HepG2 (cell line): ENCODE data around the gene DQX1. TPM values are rescaled to one million over a fixed set of nuclear protein-coding genes. Genes with fewer than 3 reads are reported as not detected.
A peak's percentile ranks its signal among the peaks of the same experiment; 100 is the strongest.

ENCODE experiments used
- GATAD1 ChIP-seq: IDR thresholded peaks from 2 replicates; pipeline ENCODE4 v1.6.1; 2016; ENCODE audit warnings: missing genetic modification reagents, missing compliant biosample characterization
- HMG20A ChIP-seq: IDR thresholded peaks from 2 replicates; pipeline ENCODE4 v1.6.1; 2016; ENCODE audit warnings: borderline replicate concordance
- KLF15 ChIP-seq: sonication (generic); formaldehyde crosslinking; IDR thresholded peaks from 2 replicates; pipeline ENCODE4 v1.8.1; 2023; ENCODE audit warnings: borderline replicate concordance, mild to moderate bottlenecking, inconsistent platforms, missing genetic modification reagents, mixed read lengths
- KMT2A ChIP-seq: sonication (generic); formaldehyde crosslinking; IDR thresholded peaks from 2 replicates; pipeline ENCODE4 v1.4.0; 2020; ENCODE audit warnings: missing genetic modification reagents
- RFX5 ChIP-seq: IDR thresholded peaks from 2 replicates; pipeline ENCODE4 v1.6.1; 2011; ENCODE audit warnings: low read depth, low read length, improper control_type of control experiment
- STAT5B ChIP-seq: sonication (generic); formaldehyde crosslinking; IDR thresholded peaks from 2 replicates; pipeline ENCODE4 v1.4.0; 2020; ENCODE audit warnings: missing genetic modification reagents
- TGIF2 ChIP-seq: IDR thresholded peaks from 2 replicates; pipeline ENCODE4 v1.6.1; 2016; ENCODE audit warnings: control low read depth, missing compliant biosample characterization
- TOPORS ChIP-seq: sonication (generic); formaldehyde crosslinking; IDR thresholded peaks from 2 replicates; pipeline ENCODE4 v1.8.0; 2023; ENCODE audit warnings: mild to moderate bottlenecking, missing genetic modification reagents
- ZNF232 ChIP-seq: sonication (generic); formaldehyde crosslinking; IDR thresholded peaks from 2 replicates; pipeline ENCODE4 v1.4.0; 2020; ENCODE audit warnings: missing genetic modification reagents, borderline replicate concordance
- ZNF550 ChIP-seq: sonication (generic); formaldehyde crosslinking; IDR thresholded peaks from 2 replicates; pipeline ENCODE4 v1.4.0; 2020; ENCODE audit warnings: mild to moderate bottlenecking, missing genetic modification reagents, borderline replicate concordance
- ZNF713 ChIP-seq: sonication (generic); formaldehyde crosslinking; IDR thresholded peaks from 2 replicates; pipeline ENCODE4 v1.4.0; 2020; ENCODE audit warnings: mild to moderate bottlenecking, missing genetic modification reagents
- ZZZ3 ChIP-seq: sonication (generic); formaldehyde crosslinking; IDR thresholded peaks from 2 replicates; pipeline ENCODE4 v1.4.0; 2020; ENCODE audit warnings: missing genetic modification reagents, mild to moderate bottlenecking, borderline replicate concordance
- polyA plus RNA-seq, 8 experiments: library from polyadenylated mRNA; depleted of rRNA in 3 of 8; stranded (reverse) in 7 of 8; unstranded in 1 of 8; fragments of >200 nt; fragmentation: Illumina TruSeq in 4 of 8; extraction: Trizol in 4 of 8; gene quantifications; 2 replicates each; pipeline versions ENCODE4 v1.2.1 to v1.2.3, GENCODE V29; 2011 to 2016; ENCODE audit warnings: low read depth in 4 of 8, missing spikeins in 1 of 8, mixed read lengths in 1 of 8; ENCODE audit not compliant: insufficient read depth in 1 of 8
- total RNA-seq, 5 experiments: library from RNA; depleted of rRNA; stranded (reverse); fragments of >200 nt; fragmentation: Illumina TruSeq; extraction: Trizol; gene quantifications; 2 replicates each; pipeline ENCODE4 v1.2.3, GENCODE V29; 2016; ENCODE audit warnings: low read depth in 1 of 5
- TF ChIP-seq, protein P1 (sequence below): sonication (generic); formaldehyde crosslinking; IDR thresholded peaks from 2 replicates; pipeline ENCODE4 v1.4.0; 2020; ENCODE audit warnings: missing genetic modification reagents, mild to moderate bottlenecking, borderline replicate concordance
- TF ChIP-seq, protein P2 (sequence below): sonication (generic); formaldehyde crosslinking; IDR thresholded peaks from 2 replicates; pipeline ENCODE4 v1.9.0; 2021; ENCODE audit warnings: mild to moderate bottlenecking, missing genetic modification reagents
- TF ChIP-seq, protein P3 (sequence below): IDR thresholded peaks from 2 replicates; pipeline ENCODE4 v1.6.1; 2018; ENCODE audit warnings: missing genetic modification reagents
- TF ChIP-seq, protein P4 (sequence below): fragments of 450-650 bp; IDR thresholded peaks from 2 replicates; pipeline ENCODE4 v1.6.1; 2017

The DQX1 gene
- total and polyA plus RNA-seq, 2 of the 13 experiments (the other 11 are each of a cell fraction or from before 2014, with no cell fraction given), result 27.6 to 89.8 TPM

DNA sequence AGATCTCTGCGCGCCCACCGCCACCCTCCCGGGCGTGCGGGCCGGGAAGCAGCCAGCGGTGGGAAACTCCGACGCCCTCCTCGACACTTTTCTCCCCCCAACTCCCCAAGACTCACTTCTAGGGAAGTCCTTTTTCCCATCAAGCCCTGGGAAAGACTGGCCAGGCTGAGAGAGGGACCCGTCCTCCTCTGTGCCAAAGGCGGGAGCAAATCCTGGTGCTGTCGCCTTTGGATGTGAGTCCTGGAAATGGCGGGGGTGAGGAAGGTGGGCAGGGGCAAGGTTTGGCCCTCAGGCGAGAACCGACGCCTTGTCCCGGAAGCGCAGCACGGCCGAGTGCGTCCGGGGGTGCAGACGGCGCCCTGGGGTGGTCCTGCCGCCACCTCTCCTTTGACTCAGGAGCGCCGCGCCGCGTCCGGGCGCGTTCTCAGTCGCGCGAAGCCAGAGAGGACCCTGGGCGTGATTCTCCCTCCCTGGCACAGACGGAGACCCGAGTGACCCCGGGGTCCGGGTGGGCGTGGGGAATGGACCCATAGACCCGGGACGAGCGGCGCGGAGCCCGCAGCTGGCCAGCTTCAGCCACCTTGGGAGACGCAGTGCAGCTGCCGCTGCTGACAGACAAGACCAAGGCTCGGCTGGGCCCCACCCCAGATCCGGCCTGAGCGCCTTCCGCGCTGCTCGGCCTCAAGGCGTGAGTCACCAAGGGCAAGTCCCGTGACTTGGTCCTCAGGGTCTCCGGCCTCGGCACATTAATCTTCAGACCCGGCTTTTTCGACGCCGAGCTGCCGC lies 23.1 kb downstream of the DQX1 start (continued):
- TF ChIP-seq, protein P1, sequence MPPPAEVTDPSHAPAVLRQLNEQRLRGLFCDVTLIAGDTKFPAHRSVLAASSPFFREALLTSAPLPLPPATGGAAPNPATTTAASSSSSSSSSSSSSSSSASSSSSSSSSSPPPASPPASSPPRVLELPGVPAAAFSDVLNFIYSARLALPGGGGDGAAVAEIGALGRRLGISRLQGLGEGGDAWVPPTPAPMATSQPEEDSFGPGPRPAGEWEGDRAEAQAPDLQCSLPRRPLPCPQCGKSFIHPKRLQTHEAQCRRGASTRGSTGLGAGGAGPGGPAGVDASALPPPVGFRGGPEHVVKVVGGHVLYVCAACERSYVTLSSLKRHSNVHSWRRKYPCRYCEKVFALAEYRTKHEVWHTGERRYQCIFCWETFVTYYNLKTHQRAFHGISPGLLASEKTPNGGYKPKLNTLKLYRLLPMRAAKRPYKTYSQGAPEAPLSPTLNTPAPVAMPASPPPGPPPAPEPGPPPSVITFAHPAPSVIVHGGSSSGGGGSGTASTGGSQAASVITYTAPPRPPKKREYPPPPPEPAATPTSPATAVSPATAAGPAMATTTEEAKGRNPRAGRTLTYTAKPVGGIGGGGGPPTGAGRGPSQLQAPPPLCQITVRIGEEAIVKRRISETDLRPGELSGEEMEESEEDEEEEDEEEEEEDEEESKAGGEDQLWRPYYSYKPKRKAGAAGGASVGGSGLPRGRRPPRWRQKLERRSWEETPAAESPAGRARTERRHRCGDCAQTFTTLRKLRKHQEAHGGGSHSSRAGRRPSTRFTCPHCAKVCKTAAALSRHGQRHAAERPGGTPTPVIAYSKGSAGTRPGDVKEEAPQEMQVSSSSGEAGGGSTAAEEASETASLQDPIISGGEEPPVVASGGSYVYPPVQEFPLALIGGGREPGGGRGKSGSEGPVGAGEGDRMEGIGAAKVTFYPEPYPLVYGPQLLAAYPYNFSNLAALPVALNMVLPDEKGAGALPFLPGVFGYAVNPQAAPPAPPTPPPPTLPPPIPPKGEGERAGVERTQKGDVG (CRISPR knock-in tag), result peak; percentile 91; the same call in 1 of the 2 replicates
- TF ChIP-seq, protein P2, sequence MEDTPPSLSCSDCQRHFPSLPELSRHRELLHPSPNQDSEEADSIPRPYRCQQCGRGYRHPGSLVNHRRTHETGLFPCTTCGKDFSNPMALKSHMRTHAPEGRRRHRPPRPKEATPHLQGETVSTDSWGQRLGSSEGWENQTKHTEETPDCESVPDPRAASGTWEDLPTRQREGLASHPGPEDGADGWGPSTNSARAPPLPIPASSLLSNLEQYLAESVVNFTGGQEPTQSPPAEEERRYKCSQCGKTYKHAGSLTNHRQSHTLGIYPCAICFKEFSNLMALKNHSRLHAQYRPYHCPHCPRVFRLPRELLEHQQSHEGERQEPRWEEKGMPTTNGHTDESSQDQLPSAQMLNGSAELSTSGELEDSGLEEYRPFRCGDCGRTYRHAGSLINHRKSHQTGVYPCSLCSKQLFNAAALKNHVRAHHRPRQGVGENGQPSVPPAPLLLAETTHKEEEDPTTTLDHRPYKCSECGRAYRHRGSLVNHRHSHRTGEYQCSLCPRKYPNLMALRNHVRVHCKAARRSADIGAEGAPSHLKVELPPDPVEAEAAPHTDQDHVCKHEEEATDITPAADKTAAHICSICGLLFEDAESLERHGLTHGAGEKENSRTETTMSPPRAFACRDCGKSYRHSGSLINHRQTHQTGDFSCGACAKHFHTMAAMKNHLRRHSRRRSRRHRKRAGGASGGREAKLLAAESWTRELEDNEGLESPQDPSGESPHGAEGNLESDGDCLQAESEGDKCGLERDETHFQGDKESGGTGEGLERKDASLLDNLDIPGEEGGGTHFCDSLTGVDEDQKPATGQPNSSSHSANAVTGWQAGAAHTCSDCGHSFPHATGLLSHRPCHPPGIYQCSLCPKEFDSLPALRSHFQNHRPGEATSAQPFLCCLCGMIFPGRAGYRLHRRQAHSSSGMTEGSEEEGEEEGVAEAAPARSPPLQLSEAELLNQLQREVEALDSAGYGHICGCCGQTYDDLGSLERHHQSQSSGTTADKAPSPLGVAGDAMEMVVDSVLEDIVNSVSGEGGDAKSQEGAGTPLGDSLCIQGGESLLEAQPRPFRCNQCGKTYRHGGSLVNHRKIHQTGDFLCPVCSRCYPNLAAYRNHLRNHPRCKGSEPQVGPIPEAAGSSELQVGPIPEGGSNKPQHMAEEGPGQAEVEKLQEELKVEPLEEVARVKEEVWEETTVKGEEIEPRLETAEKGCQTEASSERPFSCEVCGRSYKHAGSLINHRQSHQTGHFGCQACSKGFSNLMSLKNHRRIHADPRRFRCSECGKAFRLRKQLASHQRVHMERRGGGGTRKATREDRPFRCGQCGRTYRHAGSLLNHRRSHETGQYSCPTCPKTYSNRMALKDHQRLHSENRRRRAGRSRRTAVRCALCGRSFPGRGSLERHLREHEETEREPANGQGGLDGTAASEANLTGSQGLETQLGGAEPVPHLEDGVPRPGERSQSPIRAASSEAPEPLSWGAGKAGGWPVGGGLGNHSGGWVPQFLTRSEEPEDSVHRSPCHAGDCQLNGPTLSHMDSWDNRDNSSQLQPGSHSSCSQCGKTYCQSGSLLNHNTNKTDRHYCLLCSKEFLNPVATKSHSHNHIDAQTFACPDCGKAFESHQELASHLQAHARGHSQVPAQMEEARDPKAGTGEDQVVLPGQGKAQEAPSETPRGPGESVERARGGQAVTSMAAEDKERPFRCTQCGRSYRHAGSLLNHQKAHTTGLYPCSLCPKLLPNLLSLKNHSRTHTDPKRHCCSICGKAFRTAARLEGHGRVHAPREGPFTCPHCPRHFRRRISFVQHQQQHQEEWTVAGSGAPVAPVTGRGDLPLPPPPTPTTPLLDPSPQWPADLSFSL, result peak; percentile 63; the same call in 1 of the 2 replicates
- TF ChIP-seq KLF15 (peak; percentile 81; the same call in 1 of the 2 replicates), TGIF2 (CRISPR knock-in tag) (0 out of 2 replicates have a peak, but pooled peaks have one; percentile 24), ZZZ3 (CRISPR knock-in tag) (0 out of 2 replicates have a peak, but pooled peaks have one; percentile 22), KMT2A (CRISPR knock-in tag) (peak; percentile 60), ZNF713 (CRISPR knock-in tag) (peak; percentile 11), HMG20A (CRISPR knock-in tag) (no peak), RFX5 (no peak), TOPORS (CRISPR knock-in tag) (no peak), ZNF550 (no peak), GATAD1 (CRISPR knock-in tag) (peak; percentile 81), STAT5B (0 out of 2 replicates have a peak, but pooled peaks have one; percentile 19), ZNF232 (0 out of 2 replicates have a peak, but pooled peaks have one; percentile 14)
- TF ChIP-seq, protein P3, sequence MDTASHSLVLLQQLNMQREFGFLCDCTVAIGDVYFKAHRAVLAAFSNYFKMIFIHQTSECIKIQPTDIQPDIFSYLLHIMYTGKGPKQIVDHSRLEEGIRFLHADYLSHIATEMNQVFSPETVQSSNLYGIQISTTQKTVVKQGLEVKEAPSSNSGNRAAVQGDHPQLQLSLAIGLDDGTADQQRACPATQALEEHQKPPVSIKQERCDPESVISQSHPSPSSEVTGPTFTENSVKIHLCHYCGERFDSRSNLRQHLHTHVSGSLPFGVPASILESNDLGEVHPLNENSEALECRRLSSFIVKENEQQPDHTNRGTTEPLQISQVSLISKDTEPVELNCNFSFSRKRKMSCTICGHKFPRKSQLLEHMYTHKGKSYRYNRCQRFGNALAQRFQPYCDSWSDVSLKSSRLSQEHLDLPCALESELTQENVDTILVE (CRISPR knock-in tag), result 0 out of 2 replicates have a peak, but pooled peaks have one; percentile 4
- TF ChIP-seq, protein P4, sequence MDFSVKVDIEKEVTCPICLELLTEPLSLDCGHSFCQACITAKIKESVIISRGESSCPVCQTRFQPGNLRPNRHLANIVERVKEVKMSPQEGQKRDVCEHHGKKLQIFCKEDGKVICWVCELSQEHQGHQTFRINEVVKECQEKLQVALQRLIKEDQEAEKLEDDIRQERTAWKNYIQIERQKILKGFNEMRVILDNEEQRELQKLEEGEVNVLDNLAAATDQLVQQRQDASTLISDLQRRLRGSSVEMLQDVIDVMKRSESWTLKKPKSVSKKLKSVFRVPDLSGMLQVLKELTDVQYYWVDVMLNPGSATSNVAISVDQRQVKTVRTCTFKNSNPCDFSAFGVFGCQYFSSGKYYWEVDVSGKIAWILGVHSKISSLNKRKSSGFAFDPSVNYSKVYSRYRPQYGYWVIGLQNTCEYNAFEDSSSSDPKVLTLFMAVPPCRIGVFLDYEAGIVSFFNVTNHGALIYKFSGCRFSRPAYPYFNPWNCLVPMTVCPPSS, result no peak
